ENCODE data around the gene TBC1D8B.
"Not testable (repeated sequence)": the region's sequence is repeated elsewhere in the genome, so short reads cannot be mapped to it uniquely, and the experiment has no call there.

The TBC1D8B gene

GRCh38 chrX:106802388-106803275 lies at the start of gene TBC1D8B:
TSS of gene TBC1D8B (plus strand) at chrX:106802673. CDS start at chrX:106802854, 181 bp downstream.
- DNase-seq (ENCODE audit: low read depth), result no peak

- not testable (repeated sequence) for DNase-seq (ENCODE audit: low read depth)
These were observed 33.2 kb upstream of the TBC1D8B start for GRCh38 chrX:106769288-106769687.

GRCh38 chrX:106774981-106775380 lies 27.5 kb upstream of the TBC1D8B start:
- DNase-seq (ENCODE audit: low read depth), result no peak

- no peak for DNase-seq (ENCODE audit: low read depth)
These were observed 22.2 kb upstream of the TBC1D8B start for GRCh38 chrX:106780264-106780663.

- no peak for DNase-seq (ENCODE audit: low read depth)
These were observed 21.7 kb upstream of the TBC1D8B start for GRCh38 chrX:106780664-106781377.

GRCh38 chrX:106783716-106784115 lies 18.8 kb upstream of the TBC1D8B start:
- DNase-seq (ENCODE audit: low read depth), result no peak

- no peak for DNase-seq (ENCODE audit: low read depth)
These were observed 11.0 kb upstream of the TBC1D8B start for GRCh38 chrX:106791495-106791894.

GRCh38 chrX:106802063-106802387 lies 448 bp upstream of the TBC1D8B start:
- no peak for DNase-seq (ENCODE audit: low read depth)

- no peak for DNase-seq (ENCODE audit: low read depth)
These were observed 8.8 kb downstream of the TBC1D8B start for GRCh38 chrX:106811131-106811910.

- not testable (repeated sequence) for DNase-seq (ENCODE audit: low read depth)
These were observed 10.5 kb downstream of the TBC1D8B start for GRCh38 chrX:106812930-106813329.

- not testable (repeated sequence) for DNase-seq (ENCODE audit: low read depth)
These were observed 11.6 kb downstream of the TBC1D8B start for GRCh38 chrX:106814093-106814492.

GRCh38 chrX:106862972-106863688 lies 60.7 kb downstream of the TBC1D8B start:
- no peak for DNase-seq (ENCODE audit: low read depth)

GRCh38 chrX:106863697-106864096 lies 61.2 kb downstream of the TBC1D8B start:
- no peak for DNase-seq (ENCODE audit: low read depth)

- not testable (repeated sequence) for DNase-seq (ENCODE audit: low read depth)
These were observed 70.3 kb downstream of the TBC1D8B start for GRCh38 chrX:106872796-106873195.

- no peak for DNase-seq (ENCODE audit: low read depth)
These were observed 71.6 kb downstream of the TBC1D8B start for GRCh38 chrX:106874075-106874474.

- DNase-seq (ENCODE audit: low read depth), result no peak
These were observed 72.7 kb downstream of the TBC1D8B start for GRCh38 chrX:106875151-106875550.

GRCh38 chrX:106889468-106889867 lies 87.0 kb downstream of the TBC1D8B start:
- DNase-seq (ENCODE audit: low read depth), result no peak

GRCh38 chrX:106891762-106892460 lies 89.4 kb downstream of the TBC1D8B start:
- no peak for DNase-seq (ENCODE audit: low read depth)

- peak; percentile 9 for DNase-seq (ENCODE audit: low read depth)
These were observed 92.0 kb downstream of the TBC1D8B start for GRCh38 chrX:106894392-106894909.

- no peak for DNase-seq (ENCODE audit: low read depth)
These were observed 92.5 kb downstream of the TBC1D8B start for GRCh38 chrX:106894978-106895452.

GRCh38 chrX:106897259-106897658 lies 94.8 kb downstream of the TBC1D8B start:
- DNase-seq (ENCODE audit: low read depth), result no peak
